Activated naive CD4-positive, alpha-beta T cell treated with anti-CD3 and anti-CD28 coated beads, Interleukin-2, amount 10 ng/mL, durations not matched to agents 7 days and 5 days (primary cell): ENCODE results near the gene MISP.

Experiments used
- CTCF ChIA-PET: fragments of 350-600 bp; sonication (Branson Sonifier 250); formaldehyde crosslinking; loops from one replicate; lab custom pipeline; 2021; ENCODE audit warnings: antibody characterized with exemption; lab: Charles Lee
- DNase-seq: peaks from one replicate; pipeline ENCODE4 v3.0.0-alpha.2; 2020
- H3K27ac Mint-ChIP-seq: one replicate; pipeline ENCODE4 v1.8.0; 2021; ENCODE audit warnings: mild to moderate bottlenecking, moderate library complexity, mixed read lengths
- H3K27me3 Mint-ChIP-seq: one replicate; pipeline ENCODE4 v1.8.0; 2021; ENCODE audit warnings: mild to moderate bottlenecking, mixed read lengths
- H3K36me3 Mint-ChIP-seq: one replicate; pipeline ENCODE4 v1.8.0; 2021; ENCODE audit warnings: mixed read lengths
- H3K4me1 Mint-ChIP-seq: one replicate; pipeline ENCODE4 v1.8.0; 2021; ENCODE audit warnings: mixed read lengths
- H3K4me3 Mint-ChIP-seq: one replicate; pipeline ENCODE4 v1.8.0; 2021; ENCODE audit warnings: mild to moderate bottlenecking, moderate library complexity, mixed read lengths
- H3K9me3 Mint-ChIP-seq: one replicate; pipeline ENCODE4 v1.8.0; 2021; ENCODE audit warnings: mixed read lengths

MISP gene

GRCh38 chr19:813219-814151 lies 62.6 kb downstream of the MISP start:
- no peak overlapping the region for H3K4me3 Mint-ChIP-seq

More at GRCh38 chr19:813219-814151, 62.6 kb downstream of the MISP start:
- Mint-ChIP-seq H3K27ac (no peak overlapping the region), H3K9me3 (no peaks in the 10 kb centered on the region), H3K4me1 (no peaks in the 10 kb centered on the region), H3K27me3 (no peaks in the 10 kb centered on the region), H3K36me3 (peaks cover 38% of the 10 kb centered on the region)
- DNase-seq = no peak
- CTCF ChIA-PET = no interaction called here
